Cardiac muscle cell (in vitro differentiated cells and primary cell): Measurements from ENCODE around the gene IGF2BP2. TPM values are rescaled to one million over a fixed set of nuclear protein-coding genes. Genes with fewer than 3 reads are reported as not detected.

Experiments
- DNase-seq, 2 donors: peaks; one replicate each; pipeline versions ENCODE4 v3.0.0 to v3.0.0-alpha.2; 2010 to 2017; ENCODE audit warnings: low read depth in 1 of 2, low spot score in 1 of 2
- H3K27ac ChIP-seq: fragments of 200-600 bp; sonication (generic); 2 replicates; pipeline ENCODE4 v1.5.1; 2016
- H3K27me3 ChIP-seq: fragments of 200-600 bp; sonication (generic); 2 replicates; pipeline ENCODE4 v1.6.0; 2016; ENCODE audit warnings: control low read depth
- H3K36me3 ChIP-seq: fragments of 200-600 bp; sonication (generic); 2 replicates; pipeline ENCODE4 v1.5.1; 2016; ENCODE audit warnings: control low read depth
- H3K4me1 ChIP-seq: fragments of 200-600 bp; sonication (generic); 2 replicates; pipeline ENCODE4 v1.8.1; 2017; ENCODE audit warnings: low read depth, mild to moderate bottlenecking, mixed run types
- H3K4me3 ChIP-seq: fragments of 200-600 bp; sonication (generic); 2 replicates; pipeline ENCODE4 v1.5.1; 2016; ENCODE audit warnings: mild to moderate bottlenecking
- H3K9me3 ChIP-seq: fragments of 200-600 bp; sonication (generic); 2 replicates; pipeline ENCODE4 v1.5.1; 2017; ENCODE audit warnings: low read depth, mild to moderate bottlenecking, control low read depth
- CTCF ChIP-seq: IDR thresholded peaks from 2 replicates; pipeline ENCODE4 v1.5.1; 2012; ENCODE audit warnings: low read depth, mild to moderate bottlenecking, low read length
- polyA plus RNA-seq: library from polyadenylated mRNA; unstranded; fragments of >200 nt; fragmentation: Nextera tagmentation; extraction: Ambion mirVana; gene quantifications from 2 replicates; pipeline ENCODE4 v1.2.1, GENCODE V29; 2016
- total RNA-seq: library from RNA; depleted of rRNA; stranded (reverse); fragments of >200 nt; gene quantifications from 2 replicates; pipeline ENCODE4 v1.2.3, GENCODE V29; 2016

The IGF2BP2 gene
- total and polyA plus RNA-seq, 2 experiments from 2014 or later, result 119 to 129 TPM

- Histone ChIP-seq H3K27me3 (no peaks in the 10 kb centered on the region), H3K36me3 (peaks cover 54% of the 10 kb centered on the region), H3K27ac (no peak overlapping the region), H3K4me1 (no peaks in the 10 kb centered on the region), H3K4me3 (no peak overlapping the region), H3K9me3 (no peaks in the 10 kb centered on the region)
- no peak for DNase-seq
- no peak for TF ChIP-seq CTCF
These were observed 199.1 kb downstream of the IGF2BP2 start for GRCh38 chr3:185625784-185626183.

GRCh38 chr3:185623939-185624665 lies 200.7 kb downstream of the IGF2BP2 start:
- Histone ChIP-seq H3K27me3 (no peaks in the 10 kb centered on the region), H3K9me3 (no peaks in the 10 kb centered on the region), H3K4me3 (no peak overlapping the region), H3K4me1 (no peaks in the 10 kb centered on the region), H3K27ac (no peak overlapping the region), H3K36me3 (peaks cover 51% of the 10 kb centered on the region)
- no peak for DNase-seq
- TF ChIP-seq CTCF, result no peak

DNA sequence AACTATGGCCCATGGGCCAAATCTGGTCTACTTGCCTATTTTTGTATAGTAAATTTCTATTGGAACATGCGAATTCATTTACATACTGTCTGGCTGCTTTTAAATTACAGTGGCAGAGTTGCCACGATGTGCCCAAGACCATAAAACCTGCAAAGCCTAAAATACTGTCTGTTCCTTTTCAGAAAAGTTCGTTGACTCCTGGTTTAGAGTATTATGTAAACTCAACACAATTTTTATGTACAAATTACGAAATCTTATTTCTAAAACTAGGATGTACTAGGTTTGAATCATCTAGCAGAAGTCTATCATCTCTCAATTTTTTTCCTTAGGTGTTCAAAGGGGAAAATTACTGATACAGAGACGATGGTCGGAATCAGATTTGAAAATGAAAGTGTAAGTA lies 211.8 kb downstream of the IGF2BP2 start:
- H3K27me3 ChIP-seq, result no peaks in the 10 kb centered on the region
- peaks cover 73% of the 10 kb centered on the region for H3K36me3 ChIP-seq
- no peak for TF ChIP-seq CTCF

DNA sequence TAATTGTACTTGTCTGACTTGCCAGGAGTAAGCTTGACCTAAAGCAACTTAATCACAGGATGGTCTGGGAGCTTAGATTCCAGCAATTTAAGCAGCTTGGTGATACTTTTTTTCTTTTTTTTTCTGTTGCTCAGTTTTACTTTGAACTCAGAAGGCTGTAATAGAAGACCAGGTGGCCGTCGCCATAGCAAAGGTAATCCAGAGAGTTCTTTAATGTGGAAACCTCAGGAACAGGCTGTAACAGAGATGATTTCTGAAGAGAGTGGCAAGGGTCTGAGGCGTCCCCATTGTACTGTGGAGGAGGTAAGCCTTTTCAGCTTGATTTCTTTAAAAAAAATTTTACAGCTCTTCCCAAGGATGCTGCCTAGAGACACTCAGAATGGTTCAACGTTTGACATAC lies 218.6 kb downstream of the IGF2BP2 start:
- H3K4me3 ChIP-seq, result no peak overlapping the region
- no peaks in the 10 kb centered on the region for H3K27me3 ChIP-seq
- no peak for DNase-seq
- no peaks in the 10 kb centered on the region for H3K4me1 ChIP-seq
- peaks cover 39% of the 10 kb centered on the region for H3K36me3 ChIP-seq
- TF ChIP-seq CTCF, result no peak
- H3K27ac ChIP-seq, result no peak overlapping the region
- no peaks in the 10 kb centered on the region for H3K9me3 ChIP-seq

More for the DNA sequence above, 211.8 kb downstream of the IGF2BP2 start:
- Histone ChIP-seq H3K9me3 (no peaks in the 10 kb centered on the region), H3K27ac (no peak overlapping the region), H3K4me3 (no peak overlapping the region), H3K4me1 (no peaks in the 10 kb centered on the region)
- no peak for DNase-seq

- Histone ChIP-seq H3K4me1 (no peaks in the 10 kb centered on the region), H3K36me3 (peaks cover 35% of the 10 kb centered on the region), H3K27ac (no peak overlapping the region), H3K27me3 (no peaks in the 10 kb centered on the region), H3K9me3 (no peaks in the 10 kb centered on the region), H3K4me3 (no peak overlapping the region)
- no peak for TF ChIP-seq CTCF
- no peak for DNase-seq
These were observed 219.3 kb downstream of the IGF2BP2 start for GRCh38 chr3:185605566-185605965.

DNA sequence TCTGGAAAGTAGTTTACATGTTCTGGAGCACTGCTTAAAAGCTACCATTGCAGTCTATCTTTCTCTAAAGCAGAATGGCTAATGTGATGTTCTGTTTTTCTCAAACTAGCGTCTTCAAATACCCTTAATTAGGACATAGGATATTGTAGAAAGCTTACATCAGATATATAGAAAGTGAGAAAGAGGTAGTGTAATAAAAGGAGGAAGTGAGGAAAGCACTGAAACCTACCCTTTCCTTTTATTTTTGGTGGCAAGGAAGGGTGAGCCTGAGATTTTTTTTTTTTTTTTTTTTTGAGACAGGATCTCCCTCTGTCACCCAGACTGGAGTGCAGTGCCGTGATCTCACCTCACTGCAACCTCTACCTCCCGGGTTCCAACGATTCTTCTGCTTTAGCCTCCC lies 229.3 kb downstream of the IGF2BP2 start:
- Histone ChIP-seq H3K36me3 (peaks cover 13% of the 10 kb centered on the region), H3K4me1 (no peaks in the 10 kb centered on the region)

More for the DNA sequence above, 229.3 kb downstream of the IGF2BP2 start:
- H3K27ac ChIP-seq, result no peak overlapping the region
- H3K4me3 ChIP-seq, result no peak overlapping the region
- no peak for TF ChIP-seq CTCF
- no peaks in the 10 kb centered on the region for H3K9me3 ChIP-seq
- H3K27me3 ChIP-seq, result no peaks in the 10 kb centered on the region
- DNase-seq, result no peak
